Central memory CD8-positive, alpha-beta T cell (primary cell): ENCODE measurements around the gene DUSP23.

Experiments used
- ATAC-seq: fragments of 150-1000 bp; cut with Tn5 transposase; replicated peaks from 2 replicates; pipeline ENCODE4 v1.10.0; 2022; ENCODE audit warnings: mild to moderate bottlenecking, moderate FRiP score, moderate number of reproducible peaks; ENCODE audit not compliant: poor library complexity, severe bottlenecking; ENCODE audit errors: extremely low read depth
- DNase-seq, 2 donors: peaks; one replicate each; pipeline ENCODE4 v3.0.0; 2021; ENCODE audit warnings: low spot score in 2 of 2
- H3K27ac Mint-ChIP-seq: one replicate; pipeline ENCODE4 v1.8.0; 2022; ENCODE audit warnings: low read depth, mild to moderate bottlenecking, moderate library complexity, mixed read lengths
- H3K27me3 Mint-ChIP-seq: one replicate; pipeline ENCODE4 v1.8.0; 2022; ENCODE audit warnings: mixed read lengths
- H3K36me3 Mint-ChIP-seq: one replicate; pipeline ENCODE4 v1.8.0; 2022; ENCODE audit warnings: mild to moderate bottlenecking, moderate library complexity, mixed read lengths; ENCODE audit not compliant: insufficient read depth
- H3K4me1 Mint-ChIP-seq: one replicate; pipeline ENCODE4 v1.8.0; 2022; ENCODE audit warnings: mixed read lengths
- H3K4me3 Mint-ChIP-seq: one replicate; pipeline ENCODE4 v1.8.0; 2022; ENCODE audit warnings: mild to moderate bottlenecking, moderate library complexity, mixed read lengths
- H3K9me3 Mint-ChIP-seq: one replicate; pipeline ENCODE4 v1.8.0; 2022; ENCODE audit warnings: mixed read lengths

DUSP23 gene

GRCh38 chr1:159825564-159825963, 44.8 kb downstream of the DUSP23 start:
- H3K4me3 Mint-ChIP-seq = peak overlapping the region; percentile 75
- H3K4me1 Mint-ChIP-seq = peaks cover 96% of the 10 kb centered on the region
- peaks cover 19% of the 10 kb centered on the region for H3K36me3 Mint-ChIP-seq

GRCh38 chr1:159826441-159827101, 45.8 kb downstream of the DUSP23 start, which contains the start of gene SLAMF8:
Gene SLAMF8, plus strand, starts transcription at chr1:159826873. Its CDS starts 26 bp downstream, at chr1:159826899.
- Mint-ChIP-seq H3K36me3 (peaks cover 19% of the 10 kb centered on the region), H3K27me3 (no peaks in the 10 kb centered on the region), H3K4me3 (peak within 1 kb of the TSS; percentile 75), H3K27ac (peak within 1 kb of the TSS; percentile 75), H3K4me1 (peaks cover 96% of the 10 kb centered on the region), H3K9me3 (peaks cover 7% of the 10 kb centered on the region)
- peak; percentile 42 to 73 for DNase-seq
- peak; percentile 89 for ATAC-seq

More at GRCh38 chr1:159825564-159825963, 44.8 kb downstream of the DUSP23 start:
- ATAC-seq = no peak
- Mint-ChIP-seq H3K27me3 (no peaks in the 10 kb centered on the region), H3K27ac (peak overlapping the region; percentile 75), H3K9me3 (peaks cover 7% of the 10 kb centered on the region)
- DNase-seq = no peak

- Mint-ChIP-seq H3K4me1 (peaks cover 96% of the 10 kb centered on the region), H3K4me3 (peak overlapping the region; percentile 75), H3K9me3 (peaks cover 7% of the 10 kb centered on the region), H3K27me3 (no peaks in the 10 kb centered on the region), H3K27ac (peak overlapping the region; percentile 75), H3K36me3 (peaks cover 19% of the 10 kb centered on the region)
- peak in 1 of 2 donors; percentile 22 for DNase-seq
- peak; percentile 64 for ATAC-seq
These were observed 46.3 kb downstream of the DUSP23 start for GRCh38 chr1:159827102-159827490.

GRCh38 chr1:159827549-159827948, 46.8 kb downstream of the DUSP23 start:
- H3K4me1 Mint-ChIP-seq = peaks cover 96% of the 10 kb centered on the region
- H3K36me3 Mint-ChIP-seq = peaks cover 19% of the 10 kb centered on the region
- no peaks in the 10 kb centered on the region for H3K27me3 Mint-ChIP-seq
- DNase-seq (peak in 1 of 2 donors; percentile 31), ATAC-seq (peak; percentile 51)
- H3K9me3 Mint-ChIP-seq = peaks cover 7% of the 10 kb centered on the region
- peak overlapping the region; percentile 75 for H3K4me3 Mint-ChIP-seq
- peak overlapping the region; percentile 75 for H3K27ac Mint-ChIP-seq

GRCh38 chr1:159828176-159828575, 47.4 kb downstream of the DUSP23 start:
- no peaks in the 10 kb centered on the region for H3K27me3 Mint-ChIP-seq
- DNase-seq (no peak), ATAC-seq (no peak)
- H3K27ac Mint-ChIP-seq = no peak overlapping the region
- peaks cover 19% of the 10 kb centered on the region for H3K36me3 Mint-ChIP-seq
- H3K4me1 Mint-ChIP-seq = peaks cover 90% of the 10 kb centered on the region
- peak overlapping the region; percentile 75 for H3K4me3 Mint-ChIP-seq
- peaks cover 7% of the 10 kb centered on the region for H3K9me3 Mint-ChIP-seq

GRCh38 chr1:159828581-159829272, 48.0 kb downstream of the DUSP23 start:
- no peak for DNase-seq
- ATAC-seq = no peak
- Mint-ChIP-seq H3K4me3 (peak overlapping the region; percentile 75), H3K36me3 (peaks cover 19% of the 10 kb centered on the region), H3K4me1 (peaks cover 85% of the 10 kb centered on the region), H3K27ac (no peak overlapping the region), H3K27me3 (no peaks in the 10 kb centered on the region), H3K9me3 (peaks cover 7% of the 10 kb centered on the region)

- H3K4me1 Mint-ChIP-seq = peaks cover 80% of the 10 kb centered on the region
- ATAC-seq = no peak
- H3K9me3 Mint-ChIP-seq = peaks cover 7% of the 10 kb centered on the region
- no peak for DNase-seq
- H3K27me3 Mint-ChIP-seq = no peaks in the 10 kb centered on the region
- peaks cover 19% of the 10 kb centered on the region for H3K36me3 Mint-ChIP-seq
- no peak overlapping the region for H3K27ac Mint-ChIP-seq
- H3K4me3 Mint-ChIP-seq = peak overlapping the region; percentile 75
These were observed 48.5 kb downstream of the DUSP23 start for GRCh38 chr1:159829273-159829634.

- DNase-seq (no peak), ATAC-seq (no peak)
- Mint-ChIP-seq H3K36me3 (peaks cover 16% of the 10 kb centered on the region), H3K4me1 (peaks cover 74% of the 10 kb centered on the region), H3K4me3 (peak overlapping the region; percentile 18), H3K9me3 (peaks cover 7% of the 10 kb centered on the region), H3K27ac (no peak overlapping the region), H3K27me3 (no peaks in the 10 kb centered on the region)
These were observed 49.2 kb downstream of the DUSP23 start for GRCh38 chr1:159829822-159830465.

- Mint-ChIP-seq H3K4me1 (peaks cover 71% of the 10 kb centered on the region), H3K36me3 (peaks cover 18% of the 10 kb centered on the region), H3K4me3 (no peak overlapping the region), H3K9me3 (peaks cover 7% of the 10 kb centered on the region), H3K27me3 (no peaks in the 10 kb centered on the region), H3K27ac (no peak overlapping the region)
- DNase-seq (no peak), ATAC-seq (no peak)
These were observed 50.0 kb downstream of the DUSP23 start for GRCh38 chr1:159830722-159831121.

GRCh38 chr1:159831412-159832141, 50.8 kb downstream of the DUSP23 start:
- H3K27me3 Mint-ChIP-seq = no peaks in the 10 kb centered on the region
- peaks cover 7% of the 10 kb centered on the region for H3K9me3 Mint-ChIP-seq
- peaks cover 11% of the 10 kb centered on the region for H3K36me3 Mint-ChIP-seq
- H3K4me3 Mint-ChIP-seq = no peak overlapping the region
- ATAC-seq (no peak), DNase-seq (no peak)
- H3K4me1 Mint-ChIP-seq = peaks cover 63% of the 10 kb centered on the region
- no peak overlapping the region for H3K27ac Mint-ChIP-seq
